Activated T-helper 1 cell treated with anti-CD3 and anti-CD28 coated beads, Interleukin-12 subunit alpha, Interleukin-12 subunit beta, Interleukin-2, Interleukin-4 antibody, amounts not matched to agents 30 ng/mL and 10 ng/mL and 1 ng/mL, durations not matched to agents 14 hours and 24 hours and 36 hours (primary cell): ENCODE data around the gene MRPL42. TPM values are rescaled to one million over a fixed set of nuclear protein-coding genes. Genes with fewer than 3 reads are reported as not detected.
"Not testable (repeated sequence)": the region's sequence is repeated elsewhere in the genome, so short reads cannot be mapped to it uniquely, and the experiment has no call there.

Source experiments
- DNase-seq: peaks from one replicate; pipeline ENCODE4 v3.0.0; 2021; ENCODE audit warnings: low spot score
- H3K27ac Mint-ChIP-seq: one replicate; pipeline ENCODE4 v1.8.0; 2021; ENCODE audit warnings: mild to moderate bottlenecking, mixed read lengths
- H3K27me3 Mint-ChIP-seq: one replicate; pipeline ENCODE4 v1.8.0; 2022; ENCODE audit warnings: mild to moderate bottlenecking, moderate library complexity, mixed read lengths; ENCODE audit not compliant: insufficient read depth
- H3K36me3 Mint-ChIP-seq: one replicate; pipeline ENCODE4 v1.8.0; 2021; ENCODE audit warnings: low read depth, mixed read lengths
- H3K4me1 Mint-ChIP-seq: one replicate; pipeline ENCODE4 v1.8.0; 2021; ENCODE audit warnings: low read depth, mixed read lengths
- H3K4me3 Mint-ChIP-seq: one replicate; pipeline ENCODE4 v1.8.0; 2021; ENCODE audit warnings: mild to moderate bottlenecking, moderate library complexity, mixed read lengths
- H3K9me3 Mint-ChIP-seq: one replicate; pipeline ENCODE4 v1.8.0; 2021; ENCODE audit warnings: mixed read lengths
- intact Hi-C: fragments of 100-400 bp; cut with micrococcal nuclease; formaldehyde crosslinking; loops from one replicate; pipeline ENCODE4 v1.15.1; 2024
- total RNA-seq: library from RNA; stranded (reverse); gene quantifications from 2 replicates; pipeline ENCODE4 v1.2.3, GENCODE V29; 2022

MRPL42 gene
- total RNA-seq = 83.2 and 87.0 TPM in 2 replicates

DNA sequence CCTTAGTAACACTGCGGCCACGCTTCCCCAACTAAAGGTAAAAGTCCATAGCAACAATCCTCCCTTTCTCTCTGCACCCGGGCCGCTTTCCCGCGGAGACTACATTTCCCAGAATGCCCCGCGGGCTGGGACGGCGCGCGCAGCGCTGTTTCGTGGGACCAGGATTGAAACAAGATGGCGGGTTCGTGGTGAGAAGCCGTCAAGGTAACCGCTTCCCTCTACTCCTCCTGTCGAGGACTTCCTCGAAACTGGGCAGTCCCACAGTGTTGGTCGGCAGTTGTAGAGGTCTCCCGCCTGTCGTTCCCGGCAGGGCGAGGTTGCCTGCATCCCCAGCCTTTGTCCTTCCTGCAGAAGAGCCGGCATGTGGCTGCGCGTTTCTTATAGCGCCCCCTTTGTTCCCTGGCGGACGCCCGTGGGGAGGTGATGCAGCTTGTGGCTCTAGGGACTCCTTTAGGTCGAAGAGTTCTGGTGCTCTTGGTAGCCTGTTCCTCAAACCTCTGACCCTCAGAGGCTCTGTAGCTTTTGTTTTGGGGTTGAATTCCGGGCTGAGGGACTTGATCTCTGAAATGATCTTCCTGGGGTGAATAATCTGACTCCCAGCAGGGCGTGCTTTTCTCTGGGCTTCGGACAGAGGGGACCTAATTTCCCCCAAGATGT is at the start of gene MRPL42:
Gene MRPL42 (plus strand): TSS at position 164 of the 657 bp plus-strand sequence. CDS start 1,772 bp downstream, outside the sequence.
- Mint-ChIP-seq H3K27me3 (no peaks in the 10 kb centered on the region), H3K27ac (peak within 1 kb of the TSS; percentile 93), H3K36me3 (peaks cover 28% of the 10 kb centered on the region), H3K4me1 (peaks cover 43% of the 10 kb centered on the region), H3K9me3 (no peaks in the 10 kb centered on the region), H3K4me3 (peak within 1 kb of the TSS; percentile 96)
- intact Hi-C loops = loop anchor here (1.0 to 5.0 kb wide), 7 partner anchors 25 to 210 kb away; partner anchors contain the start of gene CRADD
- peak; percentile 90 for DNase-seq

DNA sequence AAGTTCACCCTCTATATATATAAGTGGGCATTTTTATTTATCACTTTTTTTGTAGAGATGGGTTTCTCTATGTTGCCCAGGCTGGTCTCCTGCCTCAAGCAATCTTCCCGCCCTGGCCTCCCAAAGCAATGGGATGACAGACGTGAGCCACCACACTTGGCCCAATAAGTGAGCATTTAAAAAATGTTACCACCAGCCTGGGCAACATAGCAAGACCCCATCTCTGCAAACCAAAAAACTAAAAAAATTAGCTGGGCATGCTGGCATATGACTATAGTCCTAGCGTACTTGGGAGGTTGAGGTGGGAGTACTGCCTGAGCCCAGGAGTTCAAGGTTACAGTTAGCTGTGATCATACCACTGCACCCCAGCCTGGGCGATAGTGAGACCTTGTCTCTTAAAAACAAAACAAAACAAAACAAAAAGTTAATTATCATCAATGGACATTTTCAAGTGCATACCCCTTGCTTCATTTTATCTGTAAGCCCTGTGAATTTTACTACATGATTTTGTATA is 49.3 kb upstream of the MRPL42 start:
- Mint-ChIP-seq H3K27ac (no peak overlapping the region), H3K4me3 (no peak overlapping the region), H3K9me3 (no peaks in the 10 kb centered on the region), H3K4me1 (peaks cover 74% of the 10 kb centered on the region), H3K36me3 (peaks cover 15% of the 10 kb centered on the region), H3K27me3 (no peaks in the 10 kb centered on the region)
- intact Hi-C loops = loop anchor here (2.0 to 5.0 kb wide), 7 partner anchors 19 to 684 kb away; partner anchors contain the start of gene EEA1
- no peak for DNase-seq

DNA sequence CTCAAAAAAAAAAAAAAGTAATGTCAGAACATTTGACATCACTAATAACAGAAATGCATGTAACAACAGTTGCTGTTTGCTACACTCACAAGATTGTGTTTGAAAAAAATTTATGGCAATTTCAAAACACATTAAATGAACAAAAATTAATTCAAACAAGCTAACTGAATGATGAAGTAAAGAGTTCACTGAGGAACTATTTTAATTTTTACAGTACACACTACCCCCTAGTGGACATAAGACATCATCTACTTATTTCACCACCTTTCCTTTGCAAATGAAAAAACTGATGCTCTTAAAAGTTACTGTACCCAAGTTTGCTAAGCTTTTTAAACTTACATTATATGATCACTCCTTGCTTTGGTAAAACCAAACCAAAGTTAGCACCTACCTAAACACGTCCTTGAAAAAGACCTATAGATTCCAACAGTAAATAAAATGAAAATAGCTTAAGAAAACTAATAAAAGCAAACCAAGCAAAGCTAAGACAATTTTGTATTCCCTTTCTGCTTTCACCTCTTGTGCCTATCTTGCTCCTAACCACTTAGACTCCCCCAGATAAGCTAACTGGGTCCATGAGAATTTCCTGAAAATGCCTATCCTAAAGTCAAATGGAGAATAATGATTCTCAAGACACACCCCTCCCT is 47.8 kb upstream of the MRPL42 start:
- no peak for DNase-seq
- H3K4me1 Mint-ChIP-seq = peaks cover 73% of the 10 kb centered on the region
- H3K4me3 Mint-ChIP-seq = no peak overlapping the region
- no peaks in the 10 kb centered on the region for H3K27me3 Mint-ChIP-seq
- H3K9me3 Mint-ChIP-seq = no peaks in the 10 kb centered on the region
- H3K27ac Mint-ChIP-seq = peak overlapping the region; percentile 3
- intact Hi-C loops = loop anchor here (1.0 to 5.0 kb wide), 9 partner anchors 22 to 683 kb away; partner anchors contain the start of genes EEA1, MRPL42 and UBE2N
- peaks cover 5% of the 10 kb centered on the region for H3K36me3 Mint-ChIP-seq

DNA sequence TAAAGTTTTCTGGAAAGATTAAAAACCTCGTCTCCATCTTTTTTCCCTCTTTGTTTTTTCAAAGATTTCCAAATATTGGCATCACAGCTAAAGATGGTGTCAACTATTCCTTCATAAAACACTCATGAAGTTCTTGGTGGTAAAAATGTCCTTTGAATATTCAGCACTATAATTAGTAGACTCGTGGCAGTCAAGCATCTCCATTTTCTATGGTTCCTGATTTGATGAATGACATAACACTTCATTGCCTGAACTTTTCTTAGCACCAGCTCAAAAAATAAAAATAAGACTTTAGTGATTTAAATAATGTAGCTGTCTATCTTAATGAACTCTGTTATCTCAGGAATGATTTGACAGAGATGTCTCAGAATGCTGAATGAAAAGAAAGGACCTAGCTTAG is 45.3 kb upstream of the MRPL42 start:
- intact Hi-C loops = no loop called here
- peaks cover 72% of the 10 kb centered on the region for H3K4me1 Mint-ChIP-seq
- H3K27me3 Mint-ChIP-seq = no peaks in the 10 kb centered on the region
- no peaks in the 10 kb centered on the region for H3K9me3 Mint-ChIP-seq
- no peak for DNase-seq
- no peak overlapping the region for H3K27ac Mint-ChIP-seq
- no peaks in the 10 kb centered on the region for H3K36me3 Mint-ChIP-seq
- no peak overlapping the region for H3K4me3 Mint-ChIP-seq

DNA sequence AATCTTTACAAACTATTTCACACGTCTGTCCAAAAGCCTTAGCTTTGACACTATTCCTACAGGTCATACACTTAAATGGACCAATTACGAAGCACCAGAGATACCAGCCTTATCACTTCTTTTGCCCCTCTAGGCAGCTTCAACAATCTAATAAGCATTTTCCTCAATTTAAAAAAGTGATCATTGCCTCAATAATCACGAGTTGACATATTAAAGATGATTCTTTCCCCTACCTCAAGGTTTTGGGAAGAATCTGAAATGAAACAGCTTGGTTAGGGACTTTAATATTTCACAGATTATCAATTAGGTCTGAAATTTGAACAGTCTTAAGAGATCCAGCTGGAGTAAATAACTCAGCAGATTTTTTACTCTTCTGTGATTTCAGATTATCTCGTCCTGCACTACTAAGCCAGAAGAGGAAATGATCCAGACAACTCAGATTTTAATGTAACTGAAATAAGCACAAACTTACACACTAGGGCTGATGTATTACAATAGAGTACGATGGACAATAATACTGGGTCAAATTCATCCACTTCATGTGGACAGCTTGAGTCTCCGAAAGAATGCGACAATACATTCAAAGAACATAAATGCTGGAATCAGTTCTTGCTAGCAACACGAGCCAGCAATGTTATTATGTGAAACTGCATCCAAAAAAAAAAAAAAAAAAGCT is 41.4 kb upstream of the MRPL42 start:
- peaks cover 3% of the 10 kb centered on the region for H3K36me3 Mint-ChIP-seq
- no peak overlapping the region for H3K27ac Mint-ChIP-seq
- DNase-seq = no peak
- H3K27me3 Mint-ChIP-seq = no peaks in the 10 kb centered on the region
- no peaks in the 10 kb centered on the region for H3K9me3 Mint-ChIP-seq
- intact Hi-C loops = no loop called here
- no peak overlapping the region for H3K4me3 Mint-ChIP-seq
- H3K4me1 Mint-ChIP-seq = peaks cover 72% of the 10 kb centered on the region

DNA sequence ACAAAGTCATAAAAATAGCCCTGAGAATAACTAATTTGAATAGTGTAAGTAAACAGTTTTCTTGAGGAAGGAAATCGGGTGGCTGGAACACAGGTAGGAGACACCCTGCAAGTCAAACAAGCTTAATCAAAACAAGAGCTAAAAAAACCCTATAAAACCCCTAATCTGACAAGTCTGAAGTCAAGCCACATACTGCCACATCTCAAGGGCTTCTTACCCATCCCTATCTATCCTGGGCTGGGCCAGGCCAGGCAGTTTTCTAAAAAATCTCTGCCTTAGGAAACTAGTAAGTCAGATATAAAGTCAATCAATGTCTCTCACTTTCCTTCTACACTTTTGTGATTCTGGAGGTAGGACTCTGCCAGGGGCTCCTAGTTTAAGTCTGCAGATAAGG is 40.9 kb upstream of the MRPL42 start:
- Mint-ChIP-seq H3K4me3 (no peak overlapping the region), H3K27me3 (no peaks in the 10 kb centered on the region), H3K9me3 (no peaks in the 10 kb centered on the region), H3K27ac (no peak overlapping the region), H3K36me3 (peaks cover 3% of the 10 kb centered on the region), H3K4me1 (peaks cover 74% of the 10 kb centered on the region)
- intact Hi-C loops = no loop called here
- DNase-seq = no peak

DNA sequence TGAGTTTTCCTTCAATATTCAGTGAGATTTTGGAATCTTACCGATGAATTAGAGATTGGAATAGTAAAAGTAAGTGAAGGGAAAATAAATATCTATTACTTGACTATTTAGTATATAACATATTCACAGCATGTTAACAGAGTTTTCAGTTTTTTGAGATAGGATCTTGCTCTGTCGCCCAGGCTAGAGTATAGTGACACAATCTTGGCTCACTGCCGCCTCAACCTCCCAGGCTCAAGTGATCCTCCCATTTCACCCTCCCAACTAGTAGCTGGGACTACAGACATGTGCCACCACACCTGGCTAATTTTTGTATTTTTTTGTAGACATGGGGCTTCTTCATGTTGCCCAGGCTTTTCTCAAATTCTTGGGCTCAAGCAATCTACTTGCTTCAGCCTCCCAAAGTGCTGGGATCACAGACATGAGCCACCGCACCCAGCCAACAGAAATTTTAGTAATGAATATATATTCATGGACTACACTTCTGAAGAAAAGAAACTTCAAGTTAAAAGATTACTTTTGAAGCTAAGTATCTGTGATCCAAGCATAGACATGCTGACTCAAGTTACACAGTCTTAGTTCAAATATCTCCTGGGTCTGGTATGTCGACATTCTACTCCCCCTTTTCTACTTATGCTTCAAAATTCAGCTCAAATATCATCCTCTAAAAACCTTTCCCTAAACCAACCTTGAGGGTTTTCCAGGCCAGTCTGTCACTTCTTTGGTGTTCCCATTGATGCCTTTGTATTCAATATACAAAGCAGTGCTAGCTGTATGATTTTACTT is 39.3 kb upstream of the MRPL42 start:
- Mint-ChIP-seq H3K4me3 (no peak overlapping the region), H3K27ac (peak overlapping the region; percentile 36), H3K4me1 (peaks cover 72% of the 10 kb centered on the region), H3K36me3 (peaks cover 5% of the 10 kb centered on the region), H3K27me3 (peaks cover 2% of the 10 kb centered on the region), H3K9me3 (no peaks in the 10 kb centered on the region)
- no peak for DNase-seq
- intact Hi-C loops = no loop called here

DNA sequence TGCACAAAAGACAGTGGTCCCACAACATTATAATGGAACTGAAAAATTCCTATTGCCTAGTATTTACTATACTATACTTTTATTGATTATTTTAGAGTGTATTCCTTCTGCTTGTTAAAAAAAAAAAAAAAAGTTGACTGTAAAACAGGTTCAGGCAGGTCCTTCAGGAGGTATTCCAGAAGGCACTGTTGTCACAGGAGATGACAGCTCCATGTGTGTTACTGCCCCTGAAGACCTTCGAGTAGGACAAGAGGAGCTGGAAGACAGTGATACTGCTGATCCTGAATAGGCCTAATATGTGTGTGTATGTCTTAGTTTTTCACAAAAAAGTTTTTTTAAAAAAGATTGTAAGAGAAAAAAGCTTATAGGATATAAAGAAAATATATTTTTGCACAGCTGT is 37.9 kb upstream of the MRPL42 start:
- H3K4me3 Mint-ChIP-seq = no peak overlapping the region
- no peaks in the 10 kb centered on the region for H3K9me3 Mint-ChIP-seq
- peaks cover 7% of the 10 kb centered on the region for H3K36me3 Mint-ChIP-seq
- no peak for DNase-seq
- no peak overlapping the region for H3K27ac Mint-ChIP-seq
- H3K27me3 Mint-ChIP-seq = peaks cover 2% of the 10 kb centered on the region
- intact Hi-C loops = no loop called here
- H3K4me1 Mint-ChIP-seq = peaks cover 61% of the 10 kb centered on the region

DNA sequence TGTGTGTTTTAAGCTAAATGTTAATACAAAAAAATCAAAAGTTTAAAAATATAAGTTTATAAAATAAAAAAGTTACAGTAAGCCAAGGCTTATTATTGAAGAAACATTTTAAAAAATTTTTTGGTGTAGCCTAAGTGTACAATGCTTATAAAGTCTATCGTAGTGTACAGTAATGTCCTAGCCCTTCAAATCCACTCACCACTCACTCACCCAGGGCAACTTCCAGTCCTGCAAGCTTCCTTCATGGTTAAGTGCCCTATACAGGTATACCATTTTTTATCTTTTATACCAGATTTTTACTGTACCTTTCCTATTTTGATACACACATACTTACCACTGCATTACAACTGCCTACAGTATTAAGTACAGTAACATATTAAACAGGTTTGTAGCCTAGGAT is 37.5 kb upstream of the MRPL42 start:
- intact Hi-C loops = loop anchor here (5.0 kb wide), 1 partner anchor 37 kb away; the partner anchor contains the start of gene MRPL42
- no peaks in the 10 kb centered on the region for H3K9me3 Mint-ChIP-seq
- peaks cover 2% of the 10 kb centered on the region for H3K27me3 Mint-ChIP-seq
- peaks cover 57% of the 10 kb centered on the region for H3K4me1 Mint-ChIP-seq
- no peak for DNase-seq
- no peak overlapping the region for H3K27ac Mint-ChIP-seq
- peaks cover 7% of the 10 kb centered on the region for H3K36me3 Mint-ChIP-seq
- no peak overlapping the region for H3K4me3 Mint-ChIP-seq

DNA sequence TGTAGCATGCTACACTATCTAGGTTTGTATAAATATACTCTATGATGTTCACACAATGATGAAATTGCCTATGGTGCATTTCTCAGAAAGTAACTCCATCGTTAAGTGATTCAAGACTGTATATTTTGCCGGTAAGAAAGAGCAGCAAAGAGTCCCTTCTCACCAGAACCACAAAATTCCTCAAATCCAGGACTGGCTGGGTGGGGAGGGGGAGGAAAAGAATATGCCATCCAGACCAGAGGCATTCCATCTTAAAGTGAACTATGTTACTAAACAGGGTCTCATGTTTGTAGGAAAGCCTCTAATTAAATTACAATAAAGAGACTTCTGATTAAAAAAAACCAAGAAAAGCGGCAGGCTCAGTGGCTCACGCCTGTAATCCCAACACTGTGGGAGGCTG is 37.0 kb upstream of the MRPL42 start:
- Mint-ChIP-seq H3K9me3 (no peaks in the 10 kb centered on the region), H3K27me3 (peaks cover 2% of the 10 kb centered on the region), H3K4me1 (peaks cover 53% of the 10 kb centered on the region), H3K4me3 (no peak overlapping the region), H3K36me3 (peaks cover 7% of the 10 kb centered on the region), H3K27ac (no peak overlapping the region)
- intact Hi-C loops = loop anchor here (5.0 kb wide), 1 partner anchor 37 kb away; the partner anchor contains the start of gene MRPL42
- DNase-seq = no peak

DNA sequence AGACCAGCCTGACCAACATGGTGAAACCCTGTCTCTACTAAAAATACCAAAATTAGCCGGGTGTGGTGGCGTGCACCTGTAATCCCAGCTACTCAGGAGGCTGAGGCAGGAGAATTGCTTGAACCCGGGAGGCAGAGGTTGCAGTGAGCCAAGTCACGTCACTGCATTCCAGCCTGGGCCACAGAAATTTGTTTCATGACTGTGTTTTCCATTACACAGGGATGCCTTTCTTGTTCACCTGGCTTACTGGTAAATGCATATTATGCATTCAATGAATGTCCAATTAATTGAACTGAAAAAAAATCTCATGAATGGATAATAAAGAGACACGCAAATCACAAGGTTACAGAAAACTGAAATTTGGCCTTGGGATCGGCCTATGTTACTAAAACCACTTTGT is 35.3 kb upstream of the MRPL42 start:
- DNase-seq, H3K36me3 Mint-ChIP-seq, H3K4me3 Mint-ChIP-seq, H3K9me3 Mint-ChIP-seq, H3K27me3 Mint-ChIP-seq, H3K27ac Mint-ChIP-seq: not testable (repeated sequence)
- intact Hi-C loops = loop anchor here (1.0 to 5.0 kb wide), 2 partner anchors 8 to 35 kb away; partner anchors contain the start of gene MRPL42
- H3K4me1 Mint-ChIP-seq = peaks cover 55% of the 10 kb centered on the region

DNA sequence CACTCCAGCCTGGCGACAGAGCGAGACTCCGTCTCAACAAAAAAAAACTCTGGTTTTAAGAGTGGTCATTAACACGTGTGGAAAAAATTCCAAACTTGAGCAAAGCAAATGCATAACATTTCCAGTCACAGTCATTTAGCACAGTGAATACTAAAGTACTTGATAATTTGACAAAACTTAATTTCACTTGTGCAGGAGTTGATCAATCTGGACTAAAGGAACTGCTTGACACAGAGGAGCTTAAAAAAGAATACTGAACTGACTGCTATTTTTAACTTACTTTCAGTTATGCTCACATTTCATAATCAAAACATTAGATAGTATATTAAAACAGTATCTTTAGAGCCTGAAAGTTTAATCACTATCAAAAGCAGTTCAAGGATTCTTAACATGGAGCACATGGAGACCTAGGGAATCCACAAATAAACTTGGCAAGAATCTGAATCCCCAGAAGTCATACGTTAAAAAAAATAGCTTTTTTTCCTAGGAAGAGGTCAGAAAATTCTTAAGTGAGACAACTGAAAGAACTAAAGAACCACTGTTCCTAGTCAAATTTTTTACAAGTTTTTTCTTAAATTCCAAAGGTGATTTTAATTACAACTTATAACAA is 33.0 kb upstream of the MRPL42 start:
- intact Hi-C loops = loop anchor here (5.0 kb wide), 1 partner anchor 33 kb away; the partner anchor contains the start of gene MRPL42
- H3K36me3 Mint-ChIP-seq = peaks cover 10% of the 10 kb centered on the region
- H3K4me1 Mint-ChIP-seq = peaks cover 63% of the 10 kb centered on the region
- no peak for DNase-seq
- no peak overlapping the region for H3K4me3 Mint-ChIP-seq
- no peak overlapping the region for H3K27ac Mint-ChIP-seq
- no peaks in the 10 kb centered on the region for H3K9me3 Mint-ChIP-seq
- H3K27me3 Mint-ChIP-seq = peaks cover 2% of the 10 kb centered on the region
